Stomach (tissue), 9 donors: ENCODE measurements around the gene GLRA1. TPM values are rescaled to one million over a fixed set of nuclear protein-coding genes. Genes with fewer than 3 reads are reported as not detected.
A peak's percentile ranks its signal among the peaks of the same experiment; 100 is the strongest.

Source experiments
- DNase-seq, 2 donors: peaks; one replicate each; pipeline versions ENCODE4 v3.0.0 to v3.0.0-alpha.2; 2013 to 2019
- H3K27ac ChIP-seq, 5 donors: fragments of 200-600 bp in 4 of 5; sonication (generic) in 4 of 5; one replicate each; pipeline ENCODE4 v1.5.1; 2013 to 2019; ENCODE audit warnings: mild to moderate bottlenecking in 1 of 5, moderate library complexity in 1 of 5
- H3K27me3 ChIP-seq, 3 donors: fragments of 200-600 bp; sonication (generic); one replicate each; pipeline ENCODE4 v1.5.1; 2017 to 2019; ENCODE audit warnings: mixed run types in 1 of 3
- H3K36me3 ChIP-seq, 4 donors: fragments of 200-600 bp; sonication (generic); 1 replicate in 3 of 4; 2 replicates in 1 of 4; pipeline ENCODE4 v1.5.1; 2016 to 2019
- H3K4me1 ChIP-seq, 4 donors: fragments of 200-600 bp; sonication (generic); one replicate each; pipeline ENCODE4 v1.5.1; 2016 to 2019
- H3K4me3 ChIP-seq, 4 donors: fragments of 200-600 bp; sonication (generic) in 3 of 4; one replicate each; pipeline ENCODE4 v1.5.1; 2016 to 2019; ENCODE audit warnings: mild to moderate bottlenecking in 1 of 4
- H3K9me3 ChIP-seq, 4 donors: fragments of 200-600 bp; sonication (generic); one replicate each; pipeline ENCODE4 v1.5.1; 2016 to 2019
- CTCF ChIP-seq, 7 experiments: fragments of 450-650 bp in 4 of 7; fragments of 200-600 bp in 3 of 7; sonication (generic) in 3 of 7; IDR thresholded peaks; one replicate each; pipeline ENCODE4 v1.5.1; 2016 to 2019; ENCODE audit warnings: antibody characterized with exemption in 7 of 7, control low read depth in 2 of 7, mild to moderate bottlenecking in 1 of 7
- EP300 ChIP-seq: sonication (generic); formaldehyde crosslinking; IDR thresholded peaks from one replicate; pipeline ENCODE4 v1.6.1; 2017; ENCODE audit warnings: antibody characterized with exemption
- POLR2A ChIP-seq, 4 donors: fragments of 450-650 bp; IDR thresholded peaks; one replicate each; pipeline ENCODE4 v1.6.1; 2016; ENCODE audit warnings: antibody characterized with exemption in 4 of 4, control low read depth in 2 of 4, mild to moderate bottlenecking in 1 of 4, moderate library complexity in 1 of 4
- POLR2AphosphoS5 ChIP-seq, 3 donors: sonication (generic); formaldehyde crosslinking; IDR thresholded peaks; one replicate each; pipeline ENCODE4 v1.6.1; 2016; ENCODE audit warnings: antibody characterized with exemption in 3 of 3
- WGBS, 5 donors: extraction: QIAGEN DNeasy Blood & Tissue Kit in 3 of 5; methylation state at CpG; one replicate each; pipeline versions ENCODE4 v1.1.5 to v1.1.7; 2013 to 2018; 5-methylcytosine and 5-hydroxymethylcytosine counted together
- intact Hi-C: fragments of 100-400 bp; cut with DNase I; formaldehyde crosslinking; loops from one replicate; pipeline ENCODE4 v1.15.1; 2023; ENCODE audit warnings: low total_unique reads
- polyA plus RNA-seq, 3 donors: library from polyadenylated mRNA; stranded (reverse); fragments of 200-250 nt; gene quantifications; one replicate each; pipeline ENCODE4 v1.2.3, GENCODE V29; 2013
- total RNA-seq, 5 donors: library from RNA; depleted of rRNA; stranded (reverse); fragments of >200 nt; gene quantifications; one replicate each; pipeline versions ENCODE4 v1.1.0 to v1.2.3, GENCODE V29; 2014 to 2016
- donor health status: healthy with polysubstance abuse.
- donor health status: Bipolar disorder and iron deficiency.
- donor health status: healthy.

Gene GLRA1
- total and polyA plus RNA-seq, 8 donors = not detected

GRCh38 chr5:151822141-151822540, 102.5 kb downstream of the GLRA1 start:
- Histone ChIP-seq H3K4me1 (peaks cover 0 to 9% (median 4%) of the 10 kb centered on the region in 4 donors), H3K9me3 (no peaks in the 10 kb centered on the region), H3K4me3 (no peak overlapping the region), H3K36me3 (no peaks in the 10 kb centered on the region), H3K27ac (no peak overlapping the region), H3K27me3 (no peaks in the 10 kb centered on the region)
- intact Hi-C loops = loop anchor here (10.0 kb wide), 1 partner anchor 453 kb away; no protein-coding TSS in a partner anchor
- TF ChIP-seq POLR2A (IDR thresholded peaks at IDR 0.05) = no peak
- DNase-seq = no peak
- 93 to 100% (median 97%) methylated on average over 4 of the region's 4 CpGs for WGBS, 5 donors

GRCh38 chr5:151820903-151821302, 103.7 kb downstream of the GLRA1 start:
- Histone ChIP-seq H3K27me3 (no peaks in the 10 kb centered on the region), H3K9me3 (no peaks in the 10 kb centered on the region)
- peak in 1 of 2 donors; percentile 38 for DNase-seq

GRCh38 chr5:151820271-151820670, 104.4 kb downstream of the GLRA1 start:
- Histone ChIP-seq H3K4me1 (peaks cover 0 to 9% (median 4%) of the 10 kb centered on the region in 4 donors), H3K36me3 (peaks cover 0 to 10% (median under 1%) of the 10 kb centered on the region in 4 donors), H3K27ac (no peak overlapping the region), H3K27me3 (no peaks in the 10 kb centered on the region), H3K4me3 (no peak overlapping the region), H3K9me3 (no peaks in the 10 kb centered on the region)
- DNase-seq = no peak
- intact Hi-C loops = loop anchor here (10.0 kb wide), 1 partner anchor 455 kb away; no protein-coding TSS in a partner anchor
- 93 to 98% (median 96%) methylated on average over 3 of the region's 3 CpGs for WGBS, 5 donors
- no peak for TF ChIP-seq EP300
- TF ChIP-seq POLR2AphosphoS5 (IDR thresholded peaks at IDR 0.05) = no peak
- no peak for TF ChIP-seq CTCF (IDR thresholded peaks at IDR 0.05)
- TF ChIP-seq POLR2A (IDR thresholded peaks at IDR 0.05) = no peak

More at GRCh38 chr5:151820903-151821302, 103.7 kb downstream of the GLRA1 start:
- H3K27ac ChIP-seq = no peak overlapping the region
- H3K36me3 ChIP-seq = peaks cover 0 to 8% (median 0%) of the 10 kb centered on the region in 4 donors
- H3K4me1 ChIP-seq = peaks cover 0 to 9% (median 4%) of the 10 kb centered on the region in 4 donors
- intact Hi-C loops = loop anchor here (10.0 kb wide), 1 partner anchor 454 kb away; no protein-coding TSS in a partner anchor
- WGBS, 5 donors = 32 to 50% (median 44%) methylated on average over 1 of the region's 1 CpG
- TF ChIP-seq CTCF (IDR thresholded peaks at IDR 0.05) = no peak
- no peak for TF ChIP-seq EP300
- no peak for TF ChIP-seq POLR2AphosphoS5 (IDR thresholded peaks at IDR 0.05)
- TF ChIP-seq POLR2A (IDR thresholded peaks at IDR 0.05) = no peak
- no peak overlapping the region for H3K4me3 ChIP-seq

- no peak for DNase-seq
- intact Hi-C loops = loop anchor here (10.0 kb wide), 1 partner anchor 455 kb away; no protein-coding TSS in a partner anchor
- Histone ChIP-seq H3K4me1 (peaks cover 0 to 9% (median 4%) of the 10 kb centered on the region in 4 donors), H3K27me3 (no peaks in the 10 kb centered on the region), H3K27ac (no peak overlapping the region), H3K9me3 (no peaks in the 10 kb centered on the region), H3K36me3 (peaks cover 0 to 14% (median 3%) of the 10 kb centered on the region in 4 donors), H3K4me3 (no peak overlapping the region)
- no peak for TF ChIP-seq POLR2A (IDR thresholded peaks at IDR 0.05)
- no peak for TF ChIP-seq EP300
- TF ChIP-seq POLR2AphosphoS5 (IDR thresholded peaks at IDR 0.05) = no peak
- TF ChIP-seq CTCF (IDR thresholded peaks at IDR 0.05) = no peak
These were observed 104.8 kb downstream of the GLRA1 start for GRCh38 chr5:151819830-151820229.

- H3K27me3 ChIP-seq = no peaks in the 10 kb centered on the region
- TF ChIP-seq EP300 (no peak), CTCF (IDR thresholded peaks at IDR 0.05) (no peak), POLR2A (IDR thresholded peaks at IDR 0.05) (no peak), POLR2AphosphoS5 (IDR thresholded peaks at IDR 0.05) (no peak)
- no peak overlapping the region for H3K4me3 ChIP-seq
- peaks cover 0 to 18% (median 4%) of the 10 kb centered on the region in 4 donors for H3K4me1 ChIP-seq
- peaks cover 5 to 59% (median 44%) of the 10 kb centered on the region in 4 donors for H3K36me3 ChIP-seq
- 80 to 100% (median 81%) methylated on average over 1 of the region's 1 CpG for WGBS, 5 donors
- intact Hi-C loops = no loop called here
- no peak for DNase-seq
- no peaks in the 10 kb centered on the region for H3K9me3 ChIP-seq
- no peak overlapping the region for H3K27ac ChIP-seq
These were observed 109.6 kb downstream of the GLRA1 start for GRCh38 chr5:151815051-151815450.
